K562 (cell line): Measurements from ENCODE around the gene SACM1L. TPM values are rescaled to one million over a fixed set of nuclear protein-coding genes. Genes with fewer than 3 reads are reported as not detected.

Experiments used
- ATAC-seq: fragments of 200-7000 bp; cut with Tn5 transposase; 3 replicates; pipeline ENCODE4 v1.9.1; 2020; ENCODE audit warnings: moderate library complexity
- BruUV-seq: library from RNA; stranded (reverse); fragments of 400-500 nt; replicated peaks from 2 replicates; lab custom pipeline; 2021; lab: Mats Ljungman, UMichigan
- CTCF ChIA-PET: fragments of 300-600 bp; formaldehyde crosslinking; extraction: SDS; loops from one replicate; lab custom pipeline; 2021; ENCODE audit warnings: low intra/inter-chr PET ratio; lab: Yijun Ruan, JAX
- POLR2A ChIA-PET: fragments of 300-600, 350-650 bp; sonication (Branson Sonifier 250); formaldehyde crosslinking; extraction: SDS; loops from one replicate; lab custom pipeline; 2021; ENCODE audit warnings: antibody characterized with exemption, inconsistent platforms; lab: Yijun Ruan, JAX
- DNase-seq, 4 experiments: peaks; one replicate each; pipeline versions ENCODE4 v3.0.0 to v3.0.0-alpha.2; 2011 to 2018; ENCODE audit warnings: low spot score in 3 of 4, mixed read lengths in 3 of 4; ENCODE audit errors: extremely low read depth in 1 of 4
- FAIRE-seq: peaks from 2 replicates; lab custom pipeline; 2011; peaks lifted over from hg19 to GRCh38; lab: Jason Lieb, UNC
- H2AFZ ChIP-seq: 2 replicates; pipeline ENCODE4 v1.6.0; 2011; ENCODE audit warnings: low read depth, low read length, control low read depth, inconsistent platforms
- H3K27ac ChIP-seq: fragments of 200-600 bp; 3 replicates; pipeline ENCODE4 v1.8.0; 2011; ENCODE audit warnings: low read depth, mild to moderate bottlenecking, control low read depth, inconsistent platforms, low read length, moderate library complexity, mixed read lengths; ENCODE audit errors: extremely low read depth
- H3K27me3 ChIP-seq, 2 experiments: fragments of 300-600 bp in 1 of 2; 2 replicates in 1 of 2; 3 replicates in 1 of 2; pipeline versions ENCODE4 v1.6.0 to v1.8.0; 2011; ENCODE audit warnings: inconsistent platforms in 2 of 2, low read length in 2 of 2, mild to moderate bottlenecking in 1 of 2, mixed read lengths in 1 of 2, moderate library complexity in 1 of 2; ENCODE audit not compliant: control insufficient read depth in 2 of 2, insufficient read depth in 2 of 2
- H3K36me3 ChIP-seq: fragments of 300-600 bp; 3 replicates; pipeline ENCODE4 v1.8.0; 2011; ENCODE audit warnings: mild to moderate bottlenecking, low read length, inconsistent platforms; ENCODE audit not compliant: control insufficient read depth, insufficient read depth
- H3K4me1 ChIP-seq, 2 experiments: fragments of 200-600 bp in 1 of 2; replicated peaks in 1 of 2; 2 replicates in 1 of 2; 3 replicates in 1 of 2; pipeline versions ENCODE4 v1.5.1 to v1.8.0; 2011; ENCODE audit warnings: inconsistent platforms in 2 of 2, low read length in 2 of 2, mild to moderate bottlenecking in 1 of 2, mixed read lengths in 1 of 2, moderate library complexity in 1 of 2; ENCODE audit not compliant: control insufficient read depth in 2 of 2, insufficient read depth in 2 of 2
- H3K4me2 ChIP-seq: 2 replicates; pipeline ENCODE4 v1.6.1; 2011; ENCODE audit warnings: low read length, control low read depth, inconsistent platforms, mixed read lengths; ENCODE audit not compliant: insufficient read depth
- H3K4me3 ChIP-seq: fragments of 200-600 bp; sonication (generic), shearing (Covaris generic); 2 replicates; pipeline ENCODE4 v1.5.1; 2016; ENCODE audit warnings: control low read depth, inconsistent platforms
- H3K79me2 ChIP-seq: fragments of 200-600 bp; 3 replicates; pipeline ENCODE4 v1.8.0; 2011; ENCODE audit warnings: low read length, inconsistent platforms; ENCODE audit not compliant: control insufficient read depth, insufficient read depth
- H3K9ac ChIP-seq, 2 experiments: 2 replicates each; pipeline versions ENCODE4 v1.6.0 to v1.6.1; 2011; ENCODE audit warnings: low read depth in 2 of 2, low read length in 2 of 2, control low read depth in 1 of 2, inconsistent platforms in 1 of 2, mild to moderate bottlenecking in 1 of 2, mixed read lengths in 1 of 2; ENCODE audit not compliant: insufficient read depth in 1 of 2
- H3K9me1 ChIP-seq: one replicate; pipeline ENCODE4 v1.6.0; 2011; ENCODE audit warnings: inconsistent platforms, mild to moderate bottlenecking, low read length, moderate library complexity; ENCODE audit not compliant: control insufficient read depth, insufficient read depth
- H3K9me3 ChIP-seq: replicated peaks from 2 replicates; pipeline ENCODE4 v1.5.1; 2011; ENCODE audit warnings: low read depth, low read length, inconsistent platforms; ENCODE audit not compliant: control insufficient read depth, insufficient read depth
- H4K20me1 ChIP-seq: replicated peaks from 2 replicates; pipeline ENCODE4 v1.6.1; 2011; ENCODE audit warnings: low read length, inconsistent platforms, mixed read lengths; ENCODE audit not compliant: control insufficient read depth, insufficient read depth
- SAFB2 ChIP-seq: fragments of 200-400 bp; formaldehyde crosslinking; IDR thresholded peaks from 2 replicates; pipeline ENCODE4 v1.6.1; 2018; ENCODE audit warnings: borderline replicate concordance, low read length, low read depth, moderate library complexity; ENCODE audit not compliant: severe bottlenecking
- SMARCB1 ChIP-seq: IDR thresholded peaks from 2 replicates; pipeline ENCODE4 v1.6.1; 2011; ENCODE audit warnings: improper control_type of control experiment, low read depth; ENCODE audit not compliant: insufficient read length
- STAG1 ChIP-seq: sonication (generic); formaldehyde crosslinking; IDR thresholded peaks from 2 replicates; pipeline ENCODE4 v1.5.0; 2020; ENCODE audit warnings: missing genetic modification reagents, borderline replicate concordance
- STAT5A ChIP-seq: IDR thresholded peaks from 2 replicates; pipeline ENCODE4 v1.6.1; 2012; ENCODE audit warnings: low read length, inconsistent platforms, borderline replicate concordance
- TRIM24 ChIP-seq, 2 experiments: fragments of 450-650 bp; IDR thresholded peaks; 2 replicates each; pipeline ENCODE4 v1.6.1; 2016
- TRIM28 ChIP-seq: fragments of 450-650 bp; IDR thresholded peaks from 2 replicates; pipeline ENCODE4 v1.6.1; 2017
- TSC22D4 ChIP-seq: fragments of 450-650 bp; IDR thresholded peaks from 2 replicates; pipeline ENCODE4 v1.6.1; 2016; ENCODE audit warnings: missing genetic modification characterization, missing biosample characterization, control low read depth
- U2AF2 ChIP-seq: fragments of 200-400 bp; formaldehyde crosslinking; optimal IDR thresholded peaks from 2 replicates; pipeline ENCODE3; 2017; ENCODE audit warnings: low read depth, mild to moderate bottlenecking, low read length
- YY1 ChIP-seq, 3 experiments: IDR thresholded peaks; 2 replicates each; pipeline ENCODE4 v1.6.1; 2011; ENCODE audit warnings: low read length in 2 of 3, mild to moderate bottlenecking in 2 of 3, moderate library complexity in 2 of 3, borderline replicate concordance in 1 of 3, control low read depth in 1 of 3, low read depth in 1 of 3; ENCODE audit not compliant: insufficient read depth in 3 of 3, insufficient replicate concordance in 2 of 3, control insufficient read depth in 1 of 3, insufficient read length in 1 of 3; ENCODE audit errors: extremely low read depth in 1 of 3
- ZBTB12 ChIP-seq: fragments of 250-450 bp; sonication (Bioruptor Pico); IDR thresholded peaks from 2 replicates; pipeline ENCODE4 v1.4.0; 2020
- ZEB2 ChIP-seq: fragments of 450-650 bp; IDR thresholded peaks from 2 replicates; pipeline ENCODE4 v1.6.1; 2016
- WGBS: fragments of 100-300 bp; shearing (Covaris generic); methylation state at CpG from one replicate; pipeline ENCODE4 v1.1.6; 2016; ENCODE audit warnings: low coverage, mixed read lengths; ENCODE audit not compliant: insufficient coverage; ENCODE audit errors: missing lambda C conversion rate; 5-methylcytosine and 5-hydroxymethylcytosine counted together
- in situ Hi-C: fragments of 300-500 bp; cut with MboI; formaldehyde crosslinking; loops from 4 replicates; pipeline ENCODE4 v1.15.0; 2018; ENCODE audit warnings: inconsistent platforms, mixed read lengths
- intact Hi-C: fragments of 100-400 bp; cut with micrococcal nuclease; formaldehyde crosslinking; loops from 2 replicates; pipeline ENCODE4 v1.14.2; 2022
- polyA plus RNA-seq, 8 experiments: library from polyadenylated mRNA; depleted of rRNA in 4 of 8; stranded (reverse) in 5 of 8; unstranded in 3 of 8; fragments of >200 nt; fragmentation: Nextera tagmentation in 2 of 8; fragmentation: Illumina TruSeq in 1 of 8; extraction: Ambion mirVana in 2 of 8; extraction: Trizol in 1 of 8; gene quantifications; 2 replicates each; pipeline versions ENCODE4 v1.2.1 to v1.2.3, GENCODE V29; 2011 to 2014; ENCODE audit warnings: inconsistent platforms in 1 of 8, missing spikeins in 1 of 8
- total RNA-seq, 7 experiments: library from RNA; depleted of rRNA in 6 of 7; stranded (reverse); fragments of >200 nt in 6 of 7; fragmentation: Illumina TruSeq in 2 of 7; extraction: Trizol in 2 of 7; gene quantifications; 2 replicates each; pipeline versions ENCODE4 v1.2.1 to v1.2.3, GENCODE V29; 2011 to 2021; ENCODE audit warnings: low replicate concordance in 1 of 7
- TF ChIP-seq, protein P1 (sequence below): sonication (generic); formaldehyde crosslinking; IDR thresholded peaks from 2 replicates; pipeline ENCODE4 v1.8.1; 2023; ENCODE audit warnings: mild to moderate bottlenecking, missing genetic modification reagents, moderate library complexity

SACM1L gene
- total and polyA plus RNA-seq, 9 of the 15 experiments (the other 6 are each of a cell fraction or from before 2014, with no cell fraction given), result 25.7 to 67.2 (median 40.3) TPM

DNA sequence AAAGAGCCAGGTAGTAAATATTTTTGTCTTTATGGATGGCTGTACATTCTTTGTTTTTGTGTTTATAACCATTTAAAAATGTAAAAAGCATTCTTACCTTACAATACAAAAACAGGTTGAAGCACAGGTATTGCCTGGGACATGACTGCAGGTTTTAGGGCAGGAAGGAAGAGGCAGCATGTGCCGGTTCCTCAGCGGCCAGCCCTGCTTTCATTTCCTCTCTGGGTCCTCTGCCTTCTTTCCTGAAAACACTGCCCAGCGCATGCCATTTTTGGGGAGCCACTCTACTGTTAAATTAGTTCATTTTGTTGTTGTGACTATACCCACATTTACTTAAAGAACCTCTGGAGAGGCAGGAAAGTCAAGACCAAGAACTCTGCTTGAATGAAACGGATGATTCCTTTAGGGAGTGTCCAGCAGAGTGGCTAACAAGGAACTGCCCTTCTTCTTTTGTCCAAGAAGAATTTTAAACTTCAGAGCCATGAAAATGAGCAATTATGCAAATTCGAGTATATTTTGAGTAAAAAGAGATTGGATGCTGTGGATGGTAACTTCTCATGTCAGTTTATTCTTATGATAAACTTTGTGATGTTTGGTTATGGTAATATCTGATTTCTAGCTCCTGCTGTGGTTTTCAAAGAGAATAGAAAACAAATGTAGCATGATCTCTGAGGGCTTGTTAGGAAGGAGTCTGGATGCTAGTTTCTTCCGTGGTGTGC, 52.7 kb downstream of the SACM1L start:
- Histone ChIP-seq H3K9ac (no peak overlapping the region), H3K36me3 (peaks cover 80% of the 10 kb centered on the region), H3K79me2 (no peaks in the 10 kb centered on the region), H3K27me3 (no peaks in the 10 kb centered on the region), H3K9me1 (no peaks in the 10 kb centered on the region), H2AFZ (no peak overlapping the region), H3K27ac (no peak overlapping the region), H3K4me2 (no peak overlapping the region), H3K4me3 (no peak overlapping the region), H3K4me1 (peaks cover 0 to 4% of the 10 kb centered on the region in 2 experiments; a peak in 1 of 5 replicates), H3K9me3 (no peaks in the 10 kb centered on the region), H4K20me1 (no peaks in the 10 kb centered on the region)
- in situ Hi-C loops (no loop called here), intact Hi-C loops (no loop called here)
- DNase-seq (no peak), ATAC-seq (no peak), FAIRE-seq (no peak)
- BruUV-seq, result no TSS peak
- 78% methylated on average over 6 of the region's 6 CpGs for whole genome bisulfite sequencing
- TF ChIP-seq STAG1 (no peak), SAFB2 (no peak), ZBTB12 (no peak), ZEB2 (no peak), TRIM24 (IDR thresholded peaks at IDR 0.05) (no peak), TRIM28 (no peak), SMARCB1 (no peak), TSC22D4 (no peak), U2AF2 (no peak), YY1 (IDR thresholded peaks at IDR 0.05; ENCODE audit: borderline replicate concordance in 1 of 3, control insufficient read depth in 1 of 3, extremely low read depth in 1 of 3, insufficient read depth in 3 of 3, insufficient read length in 1 of 3, insufficient replicate concordance in 2 of 3, low read depth in 1 of 3, low read length in 2 of 3) (no peak), STAT5A (no peak)
- TF ChIP-seq, protein P1, sequence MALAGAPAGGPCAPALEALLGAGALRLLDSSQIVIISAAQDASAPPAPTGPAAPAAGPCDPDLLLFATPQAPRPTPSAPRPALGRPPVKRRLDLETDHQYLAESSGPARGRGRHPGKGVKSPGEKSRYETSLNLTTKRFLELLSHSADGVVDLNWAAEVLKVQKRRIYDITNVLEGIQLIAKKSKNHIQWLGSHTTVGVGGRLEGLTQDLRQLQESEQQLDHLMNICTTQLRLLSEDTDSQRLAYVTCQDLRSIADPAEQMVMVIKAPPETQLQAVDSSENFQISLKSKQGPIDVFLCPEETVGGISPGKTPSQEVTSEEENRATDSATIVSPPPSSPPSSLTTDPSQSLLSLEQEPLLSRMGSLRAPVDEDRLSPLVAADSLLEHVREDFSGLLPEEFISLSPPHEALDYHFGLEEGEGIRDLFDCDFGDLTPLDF, result no peak
- ChIA-PET POLR2A (no interaction called here), CTCF (no interaction called here)
